GM21576 (cell line): ENCODE data around the gene TTC16.
A peak's percentile ranks its signal among the peaks of the same experiment; 100 is the strongest.

Source experiments
- ATAC-seq: cut with Tn5 transposase; IDR thresholded peaks from one replicate; pipeline ENCODE4 v1.9.1; 2021; ENCODE audit warnings: mild to moderate bottlenecking, moderate library complexity; ENCODE audit not compliant: unreplicated experiment

TTC16 gene

DNA sequence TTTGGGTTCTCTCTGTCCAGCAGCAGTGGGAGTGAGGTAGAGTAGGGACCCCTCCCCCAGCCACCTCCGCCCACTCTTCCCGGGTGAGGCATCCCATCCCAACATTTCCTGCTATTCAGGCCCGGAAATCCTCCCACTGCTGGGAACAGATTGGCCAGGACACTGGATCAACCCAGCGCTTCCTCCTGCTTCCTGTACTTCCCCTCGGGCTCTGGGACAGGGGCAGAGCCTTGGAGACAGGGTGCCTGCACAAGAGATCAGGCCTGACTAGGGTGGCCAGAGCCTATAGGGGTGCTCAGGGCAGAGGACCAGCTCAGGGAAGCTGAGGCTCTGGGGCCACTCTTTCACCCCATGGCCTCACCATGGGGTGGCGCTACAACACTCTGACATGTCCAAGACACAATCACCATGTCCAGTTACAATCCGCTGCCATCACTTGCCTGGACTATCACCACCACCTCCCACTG, 48.1 kb downstream of the TTC16 start:
- no peak for ATAC-seq

DNA sequence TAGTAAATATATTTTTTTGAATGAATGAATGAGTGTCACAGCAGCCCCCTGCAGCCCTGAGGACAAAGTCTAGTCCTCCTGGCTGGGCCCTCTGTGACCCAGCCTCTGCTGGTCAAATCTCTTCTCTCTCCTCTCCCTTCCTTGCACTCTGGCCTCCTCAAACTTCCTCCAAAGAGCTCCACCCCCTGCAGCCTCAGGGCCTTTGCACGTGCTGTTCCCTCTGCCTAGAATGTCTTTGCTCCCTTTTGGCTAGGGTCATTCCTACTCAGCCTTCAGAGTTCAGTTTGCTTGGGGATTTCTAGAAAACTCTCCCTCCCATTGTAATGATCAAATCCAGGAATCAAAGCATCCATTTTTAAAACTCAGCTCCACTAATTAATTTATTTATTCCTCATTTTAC, 49.5 kb downstream of the TTC16 start:
- no peak for ATAC-seq

DNA sequence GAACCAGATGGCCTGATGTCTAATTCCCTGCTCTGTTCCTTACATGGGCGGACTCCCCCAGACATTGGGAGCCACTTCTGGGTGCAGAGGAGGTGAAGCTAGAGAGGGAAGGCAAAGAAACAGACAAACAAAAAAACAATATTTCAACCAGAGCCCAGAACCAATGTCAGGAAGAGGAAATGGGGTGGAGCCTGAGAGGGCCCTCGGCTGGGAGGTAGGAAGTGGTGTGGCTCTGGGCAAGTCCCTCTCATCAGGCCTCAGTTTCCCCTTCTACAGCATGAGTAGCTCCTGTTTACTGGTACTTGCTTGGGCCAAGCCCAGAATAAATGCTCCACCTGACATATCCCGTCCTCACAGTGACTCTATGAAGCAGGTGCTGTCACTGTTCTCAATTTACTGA, 51.5 kb downstream of the TTC16 start:
- no peak for ATAC-seq

DNA sequence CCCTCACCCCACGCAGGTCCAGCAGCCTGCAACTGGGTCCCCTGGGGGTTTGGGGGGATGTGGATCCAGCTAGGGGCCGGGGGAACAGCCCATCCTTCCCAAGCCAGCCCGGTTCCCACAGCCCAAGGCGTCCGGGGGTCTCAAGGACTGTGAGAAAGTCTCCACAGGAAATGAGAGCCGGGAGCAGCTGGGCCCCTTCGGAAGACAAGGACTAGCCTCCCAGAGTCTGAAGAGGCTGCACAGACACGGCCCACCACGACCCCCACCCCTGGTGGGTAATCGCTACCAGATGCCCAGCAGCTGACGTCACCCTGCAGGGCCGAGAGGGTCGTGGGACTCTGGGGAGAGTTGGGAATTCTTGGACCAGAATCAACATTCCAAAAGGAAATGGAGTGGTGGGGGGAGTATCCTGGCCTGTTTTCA, 52.0 kb downstream of the TTC16 start:
- no peak for ATAC-seq

DNA sequence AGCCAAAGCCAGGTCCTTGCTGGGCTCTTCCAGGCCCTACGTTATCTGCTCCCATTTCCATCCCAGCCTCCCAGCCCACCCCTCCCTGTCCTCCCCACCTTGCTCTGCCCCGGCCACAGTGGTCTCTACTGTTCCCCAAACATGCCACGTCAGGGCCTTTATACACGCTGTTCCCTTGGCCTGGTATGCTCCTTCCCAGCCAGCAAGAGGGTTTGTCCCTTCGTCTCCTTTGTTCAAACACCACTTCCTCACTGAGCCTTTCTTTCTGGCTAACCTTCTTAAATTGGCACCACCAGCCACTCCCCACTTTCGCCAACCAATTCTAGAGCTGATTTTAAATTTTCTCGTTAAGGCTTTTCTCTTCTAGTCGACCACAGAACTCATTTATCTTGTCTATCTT, 52.8 kb downstream of the TTC16 start:
- ATAC-seq, result no peak

DNA sequence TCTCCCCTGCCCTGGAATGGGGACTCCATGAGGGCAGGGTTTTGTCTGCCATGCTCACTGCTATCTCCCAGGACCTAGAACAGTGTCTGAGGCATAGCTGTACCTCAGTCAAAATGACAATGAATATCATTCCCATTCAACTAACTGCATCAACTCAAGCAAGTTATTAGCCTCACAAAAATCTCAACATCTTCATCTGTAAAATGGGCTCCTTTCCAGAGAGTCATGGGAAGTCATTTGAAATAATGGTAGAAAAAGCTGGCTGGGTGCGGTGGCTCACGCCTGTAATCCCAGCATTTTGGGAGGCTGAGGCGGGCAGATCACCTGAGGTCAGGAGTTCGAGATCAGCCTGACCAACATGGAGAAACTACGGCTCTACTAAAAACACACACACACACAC, 53.2 kb downstream of the TTC16 start:
- ATAC-seq, result no peak

DNA sequence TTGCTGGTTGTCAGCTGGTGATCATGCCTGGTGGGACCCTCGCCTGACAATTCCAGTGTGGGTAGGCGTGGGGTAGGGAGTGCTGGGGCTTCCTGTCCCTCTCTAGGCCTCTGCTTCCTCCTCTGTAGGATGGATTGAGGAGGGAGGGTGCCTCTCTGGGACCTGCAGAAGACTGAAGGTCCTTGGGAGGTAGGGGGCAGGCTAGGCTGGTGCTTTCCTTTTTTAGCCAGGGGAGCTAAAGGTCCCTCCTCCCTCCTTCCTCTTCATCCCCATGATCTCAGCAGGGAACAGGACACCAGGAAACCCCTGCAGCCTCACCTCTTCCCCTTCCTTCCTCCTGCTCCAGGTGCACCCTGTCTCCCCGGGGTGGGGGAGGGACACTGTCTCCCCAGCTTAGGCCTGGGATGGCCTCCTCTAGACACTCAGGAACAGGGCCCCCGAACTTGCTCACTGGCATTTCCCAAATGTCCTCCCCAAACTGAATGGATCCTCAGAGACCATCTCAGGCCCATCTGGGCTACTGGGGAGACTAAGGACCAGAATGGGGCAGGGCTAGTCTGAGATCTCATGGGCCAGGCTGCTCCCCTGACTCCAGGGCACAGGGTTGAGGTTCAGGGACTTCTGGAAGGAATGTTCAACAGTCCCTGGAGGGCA, 54.2 kb downstream of the TTC16 start:
- ATAC-seq, result no peak

DNA sequence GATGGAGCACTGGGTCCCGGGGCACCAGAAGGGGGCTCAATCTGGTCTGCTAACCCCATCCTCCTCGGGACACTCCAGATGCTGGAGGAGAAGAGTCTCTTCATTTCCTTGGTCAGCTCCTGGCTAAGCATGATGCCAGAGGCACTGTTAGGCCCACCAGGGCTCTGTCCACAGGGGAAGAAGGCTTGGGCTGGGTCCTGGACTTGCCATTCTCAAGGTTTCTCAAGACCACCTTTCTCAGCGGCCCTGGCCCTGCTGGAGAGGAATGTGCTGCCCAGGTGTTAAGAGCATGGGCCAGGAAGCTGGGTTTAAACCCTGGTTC, 54.7 kb downstream of the TTC16 start:
- no peak for ATAC-seq

DNA sequence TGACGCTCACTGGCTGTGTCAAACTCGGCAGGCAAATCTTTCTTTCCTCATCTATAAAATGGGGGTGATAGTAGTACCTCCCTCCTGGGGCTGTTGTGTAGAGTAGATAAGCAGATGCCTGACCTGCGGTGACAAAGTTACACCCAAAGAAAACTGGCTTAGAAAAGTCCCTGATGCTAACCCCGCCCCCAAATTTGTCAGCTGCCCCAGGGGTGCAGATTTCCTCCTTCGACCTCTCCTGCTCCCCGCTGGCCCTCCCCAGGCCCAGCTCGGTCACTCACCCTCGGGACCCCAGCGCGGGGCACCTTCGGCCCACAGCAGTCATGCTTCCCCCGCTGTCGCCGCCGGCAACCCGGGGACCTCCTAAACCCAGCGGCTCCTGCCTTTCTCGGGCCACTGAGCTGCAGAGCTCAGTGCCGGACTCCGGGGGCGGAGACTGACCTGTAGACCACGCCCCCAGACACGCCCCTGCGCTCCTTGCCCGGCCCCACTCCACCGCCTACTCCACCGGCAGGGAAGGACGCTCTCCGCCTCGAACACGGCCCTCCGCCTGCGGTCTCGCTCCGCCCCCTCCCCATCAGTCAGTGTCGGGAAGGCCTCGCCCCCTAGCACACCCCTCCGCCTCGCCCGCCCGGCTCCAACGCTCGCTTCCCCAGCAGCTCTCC, 55.2 kb downstream of the TTC16 start:
- ATAC-seq, result peak; percentile 86

DNA sequence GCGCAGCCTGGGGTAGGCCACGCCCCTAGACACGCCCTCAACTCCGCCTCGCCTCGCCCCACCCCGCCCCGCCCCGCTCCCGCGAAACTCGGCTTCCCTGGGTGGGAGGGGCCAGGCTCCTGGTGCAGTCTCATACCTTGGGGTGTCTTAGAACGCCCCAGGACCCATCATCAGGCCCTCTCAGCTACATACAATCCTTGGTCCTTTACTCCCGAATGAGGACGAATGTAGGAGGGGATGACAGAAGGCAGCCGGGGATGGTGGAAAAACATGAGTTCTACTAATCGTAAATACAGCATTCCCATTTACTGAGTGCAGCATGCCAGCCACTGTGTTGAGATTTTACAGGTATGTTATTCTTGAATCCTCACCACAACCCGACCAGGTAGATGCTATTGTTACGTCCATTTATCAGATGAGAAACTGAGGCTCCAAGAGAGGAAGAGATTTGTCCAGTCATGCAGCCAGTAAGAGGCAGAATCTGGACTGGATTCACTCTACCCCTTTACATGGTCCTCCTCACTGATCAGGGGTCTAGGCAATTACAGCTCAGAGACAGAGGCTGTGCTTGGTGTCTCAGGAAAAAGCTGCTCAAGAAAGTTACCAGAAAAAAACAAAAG, 55.8 kb downstream of the TTC16 start:
- ATAC-seq, result no peak

DNA sequence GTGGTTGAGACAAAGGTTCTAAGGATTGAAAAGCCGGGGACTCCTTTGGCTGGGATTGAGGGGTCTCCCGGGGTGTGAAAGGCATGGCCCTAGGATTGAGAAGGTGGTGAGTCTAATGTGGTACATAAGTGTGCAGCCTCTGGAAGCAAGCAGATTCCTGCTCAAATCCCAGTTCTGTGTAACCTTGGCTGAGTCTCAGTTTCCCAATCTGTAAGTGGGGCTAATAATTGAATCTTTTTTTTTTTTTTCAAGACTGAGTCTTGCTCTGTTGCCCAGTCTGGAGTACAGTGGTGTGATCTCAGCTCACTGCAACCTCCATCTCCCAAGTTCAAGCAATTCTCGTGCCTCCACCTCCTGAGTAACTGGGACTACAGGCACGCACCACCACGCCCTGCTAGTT, 56.7 kb downstream of the TTC16 start:
- ATAC-seq, result no peak

DNA sequence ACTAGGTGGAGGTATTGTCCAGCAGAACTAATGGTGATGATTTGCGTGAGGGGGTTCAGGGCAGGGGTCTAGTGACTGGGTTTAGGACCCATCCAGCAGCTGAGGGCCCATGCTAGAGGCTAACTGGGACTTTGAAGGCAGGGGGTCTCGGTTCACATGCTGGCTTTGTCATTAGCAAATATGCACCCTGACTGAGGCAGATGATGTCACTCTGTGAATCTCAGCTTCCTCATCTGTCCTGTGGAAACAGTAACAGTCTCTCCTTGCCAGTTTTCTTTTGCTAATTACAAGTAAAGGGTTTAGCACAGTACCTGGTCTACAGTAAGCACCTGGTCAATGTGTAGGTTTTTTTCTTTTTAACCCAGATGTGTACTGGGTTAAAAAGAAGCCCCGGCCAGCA, 57.4 kb downstream of the TTC16 start:
- no peak for ATAC-seq

DNA sequence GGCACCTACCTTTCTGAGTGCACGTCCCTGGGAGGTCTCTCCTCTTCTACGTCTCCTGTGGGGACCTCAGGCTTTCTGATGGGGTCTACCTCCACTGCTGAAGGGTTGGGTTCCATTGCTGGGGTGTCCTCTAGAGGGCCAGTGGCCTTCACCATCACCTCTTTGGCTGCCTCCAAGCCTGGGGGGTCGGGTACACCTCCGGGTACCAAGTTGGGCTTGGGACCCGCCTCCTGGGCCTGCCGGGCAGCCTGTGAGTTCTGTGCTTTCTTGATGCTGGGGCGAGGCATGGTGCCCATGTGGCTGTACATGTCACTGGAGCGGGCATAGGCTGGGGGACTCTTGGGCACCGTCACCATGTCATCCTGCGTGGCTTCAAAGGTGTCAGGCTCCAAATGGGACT, 58.1 kb downstream of the TTC16 start:
- ATAC-seq, result no peak

DNA sequence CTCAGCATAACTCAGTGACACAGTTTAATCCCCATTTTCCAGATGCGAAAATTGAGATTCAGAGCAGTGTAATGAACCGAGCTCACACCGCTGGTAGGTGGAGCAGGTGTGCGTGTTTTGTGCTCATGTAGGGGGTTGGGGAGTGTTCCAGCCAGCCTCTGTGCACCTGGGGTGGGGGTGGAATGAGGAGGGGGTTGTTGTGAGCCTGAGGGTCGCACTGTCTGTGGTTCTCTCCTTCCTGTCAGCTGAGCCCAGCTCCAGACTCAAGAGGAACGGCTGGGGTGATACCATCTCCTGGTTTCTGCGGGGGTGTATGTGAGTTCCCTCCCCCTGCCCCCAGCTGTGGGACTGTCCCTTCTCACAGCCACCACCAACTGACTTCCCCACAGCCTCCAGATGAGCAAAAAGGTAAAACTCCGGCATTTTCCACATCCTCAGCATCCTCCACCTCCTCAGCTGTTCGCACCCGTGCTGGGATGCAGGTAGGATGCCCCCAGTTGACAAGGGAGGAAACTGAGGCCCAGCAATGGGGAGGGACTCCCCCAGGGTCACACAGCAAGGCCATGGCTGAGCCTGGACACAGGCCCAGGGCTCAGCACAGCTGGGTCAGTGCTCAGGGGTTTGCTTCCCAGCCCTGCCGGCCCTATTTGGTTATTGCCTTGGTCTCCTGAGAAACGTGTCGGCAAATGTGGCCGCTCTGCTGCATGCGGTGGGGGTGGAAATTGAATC, 60.5 kb downstream of the TTC16 start:
- peak; percentile 27 for ATAC-seq

DNA sequence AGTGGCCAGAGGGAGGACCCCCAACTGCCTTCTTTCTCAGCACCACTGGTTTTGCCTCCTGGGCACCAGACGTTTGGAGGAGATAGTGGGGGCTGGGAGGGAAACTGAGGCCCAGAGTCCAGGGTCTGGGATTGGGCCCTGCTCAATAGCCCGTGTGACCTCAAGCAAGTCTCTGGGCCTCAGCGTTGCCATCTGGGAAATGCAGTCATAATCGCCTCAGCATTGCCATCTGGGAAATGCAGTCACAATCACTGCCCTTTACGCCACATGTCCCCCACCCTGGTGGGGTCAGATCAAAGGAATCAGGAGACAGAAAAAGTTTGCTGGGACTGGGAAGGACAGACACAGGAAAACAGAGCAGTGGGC, 61.0 kb downstream of the TTC16 start:
- no peak for ATAC-seq

DNA sequence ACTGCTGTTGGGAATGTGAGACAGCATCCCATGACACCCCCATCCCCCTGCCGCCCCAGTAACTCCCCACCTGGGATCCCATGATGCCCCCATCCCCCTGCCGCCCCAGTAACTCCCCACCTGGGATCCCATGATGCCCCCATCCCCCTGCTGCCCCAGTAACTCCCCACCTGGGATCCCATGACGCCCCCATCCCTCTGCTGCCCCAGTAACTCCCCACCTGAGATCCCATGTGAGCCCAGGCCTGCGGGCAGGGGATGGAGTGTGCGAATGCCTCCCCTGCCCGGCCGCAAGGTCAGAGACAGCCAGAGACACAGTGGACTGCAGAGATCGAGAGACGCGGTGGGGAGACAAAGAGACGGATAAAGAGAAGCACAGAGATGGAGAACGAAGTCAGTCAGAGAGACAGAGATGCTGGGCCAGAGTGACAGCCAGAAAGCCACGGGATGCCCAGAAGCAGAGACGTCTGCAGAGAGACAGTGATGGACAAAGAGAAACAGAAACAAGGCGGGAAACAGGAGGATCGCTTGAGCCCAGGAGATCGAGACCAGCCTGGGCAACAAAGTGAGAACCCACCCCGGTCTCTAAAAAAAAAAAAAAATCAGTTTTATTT, 61.6 kb downstream of the TTC16 start:
- no peak for ATAC-seq

DNA sequence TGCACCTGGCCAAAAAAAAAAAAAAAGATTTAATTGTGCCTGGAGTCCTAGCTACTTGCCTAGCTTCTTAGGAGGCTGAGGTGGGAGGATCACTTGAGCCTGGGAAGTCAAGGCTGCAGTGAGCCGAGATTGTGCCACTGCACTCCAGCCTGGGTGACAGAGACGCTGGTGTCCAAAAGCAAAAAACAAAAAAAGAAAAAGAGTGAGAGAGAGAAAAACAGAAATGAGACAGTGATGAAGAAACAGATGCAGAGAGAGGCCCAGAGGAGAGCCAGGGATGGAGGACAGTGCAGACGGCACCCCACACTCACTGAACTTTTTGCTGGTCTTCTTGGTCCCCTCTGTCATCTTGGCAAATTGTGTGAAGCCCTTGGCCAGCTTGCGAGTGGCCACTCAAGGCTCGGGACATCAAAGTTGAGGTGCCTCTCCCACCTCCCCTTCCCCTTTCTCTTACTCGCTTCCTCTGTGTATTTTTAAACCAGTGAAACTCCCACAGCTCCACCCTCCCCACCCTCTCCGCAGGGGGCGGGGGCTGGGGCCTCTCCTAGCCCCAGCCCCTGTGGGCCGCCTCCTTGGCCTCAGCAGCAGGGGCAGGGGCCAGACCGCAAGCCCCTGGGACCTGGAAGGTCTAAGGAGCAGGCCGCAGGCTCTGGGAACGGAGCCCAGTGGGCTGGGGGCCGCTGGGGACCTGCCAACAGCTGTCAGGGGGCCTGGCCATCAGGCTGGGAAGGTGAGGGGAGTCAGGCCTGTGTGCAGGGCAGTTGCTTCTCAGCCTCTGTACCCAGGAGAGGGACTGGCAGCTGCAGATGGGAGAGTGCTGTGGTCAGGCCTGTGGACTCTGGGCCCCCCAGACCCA, 62.6 kb downstream of the TTC16 start, which contains the start of gene SH2D3C:
TSS of gene SH2D3C (minus strand) at position 387 of the 856 bp plus-strand sequence. CDS start at position 348, 39 bp downstream.
- peak; percentile 31 for ATAC-seq

DNA sequence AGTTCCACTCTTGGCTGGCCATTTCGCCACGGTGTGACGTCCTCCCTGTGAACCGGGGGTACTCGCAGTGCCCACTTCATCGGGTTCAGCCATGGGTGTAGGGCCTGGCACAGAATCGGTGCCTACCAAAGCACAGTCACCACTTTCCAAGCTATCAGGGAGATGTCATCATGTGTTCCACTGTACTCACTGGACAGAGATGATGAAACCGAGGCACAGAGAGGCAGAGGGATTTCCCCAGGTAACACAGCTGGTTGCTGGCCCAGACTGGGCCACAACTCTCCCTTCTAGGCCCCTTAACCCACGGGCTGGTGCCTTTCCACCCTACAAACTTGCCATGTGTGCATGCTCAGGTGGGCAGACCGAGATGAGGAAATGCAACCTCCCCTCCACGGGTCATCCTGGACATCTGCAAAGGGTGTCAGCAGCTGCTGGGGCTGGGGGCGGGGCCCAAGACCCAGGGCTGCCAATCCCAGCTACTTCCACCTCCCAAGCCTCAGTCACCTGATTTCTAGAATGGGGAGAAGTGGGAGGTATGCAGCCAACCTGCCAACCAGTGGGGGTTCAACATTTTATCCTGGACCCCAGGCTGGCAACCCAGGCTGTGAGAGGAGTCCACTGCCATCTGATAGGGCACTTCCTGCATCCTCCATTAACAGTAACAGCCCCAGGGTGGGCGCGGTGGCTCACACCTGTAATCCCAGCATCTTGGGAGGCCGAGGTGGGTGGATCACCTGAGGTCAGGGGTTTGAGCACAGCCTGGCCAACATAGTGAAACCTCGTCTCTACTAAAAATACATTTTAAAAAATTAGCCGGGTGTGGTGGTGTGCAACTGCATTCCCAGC, 63.5 kb downstream of the TTC16 start:
- ATAC-seq, result peak; percentile 42

DNA sequence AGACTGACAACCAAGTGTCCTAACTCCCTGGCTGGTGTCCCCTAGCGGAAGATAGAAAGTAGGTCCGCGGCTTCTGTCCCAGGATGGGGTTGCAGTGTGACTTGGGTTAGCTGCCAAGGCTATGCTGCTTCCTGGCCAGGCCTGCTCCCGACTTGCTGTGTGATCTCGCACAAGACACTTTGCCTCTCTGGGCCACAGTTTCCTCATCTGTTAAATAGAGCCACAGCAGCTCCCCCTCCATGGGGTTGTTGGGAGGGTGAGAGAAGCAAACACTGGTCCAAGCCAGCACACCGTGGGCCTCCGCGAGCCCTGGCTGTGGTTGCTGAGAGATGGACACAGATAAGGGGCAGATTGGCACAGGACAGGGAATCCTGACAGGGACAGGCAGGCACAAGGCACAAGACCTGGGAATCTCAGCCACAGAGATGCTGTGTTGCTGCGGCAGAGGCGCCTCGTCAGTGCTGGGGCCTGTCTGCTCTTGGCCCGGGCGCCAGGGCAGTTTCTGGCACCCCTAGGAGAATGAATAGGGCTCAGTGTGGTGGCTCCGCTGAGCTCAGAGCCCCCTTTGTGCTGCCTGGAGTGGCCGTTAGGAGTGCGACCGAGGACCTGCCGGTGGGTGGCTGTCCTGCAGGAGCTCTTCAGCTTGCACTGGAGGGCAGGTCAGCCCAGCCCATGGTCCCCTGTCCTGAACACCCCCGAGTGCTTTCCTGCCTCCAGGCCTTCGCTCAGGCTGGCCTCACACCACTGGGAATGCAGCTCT, 64.4 kb downstream of the TTC16 start:
- ATAC-seq, result no peak
